NCI-H2227 (cell line): ENCODE measurements around the gene TIMM8B.
"Not testable (repeated sequence)": the region's sequence is repeated elsewhere in the genome, so short reads cannot be mapped to it uniquely, and the experiment has no call there.

Experiments used
- DNase-seq: peaks from one replicate; lab custom pipeline; 2025; ENCODE audit not compliant: unreplicated experiment; lab: John Stamatoyannopoulos, UW

The TIMM8B gene

GRCh38 chr11:112082729-112083128 is 3.8 kb downstream of the TIMM8B start:
- no peak for DNase-seq

DNA sequence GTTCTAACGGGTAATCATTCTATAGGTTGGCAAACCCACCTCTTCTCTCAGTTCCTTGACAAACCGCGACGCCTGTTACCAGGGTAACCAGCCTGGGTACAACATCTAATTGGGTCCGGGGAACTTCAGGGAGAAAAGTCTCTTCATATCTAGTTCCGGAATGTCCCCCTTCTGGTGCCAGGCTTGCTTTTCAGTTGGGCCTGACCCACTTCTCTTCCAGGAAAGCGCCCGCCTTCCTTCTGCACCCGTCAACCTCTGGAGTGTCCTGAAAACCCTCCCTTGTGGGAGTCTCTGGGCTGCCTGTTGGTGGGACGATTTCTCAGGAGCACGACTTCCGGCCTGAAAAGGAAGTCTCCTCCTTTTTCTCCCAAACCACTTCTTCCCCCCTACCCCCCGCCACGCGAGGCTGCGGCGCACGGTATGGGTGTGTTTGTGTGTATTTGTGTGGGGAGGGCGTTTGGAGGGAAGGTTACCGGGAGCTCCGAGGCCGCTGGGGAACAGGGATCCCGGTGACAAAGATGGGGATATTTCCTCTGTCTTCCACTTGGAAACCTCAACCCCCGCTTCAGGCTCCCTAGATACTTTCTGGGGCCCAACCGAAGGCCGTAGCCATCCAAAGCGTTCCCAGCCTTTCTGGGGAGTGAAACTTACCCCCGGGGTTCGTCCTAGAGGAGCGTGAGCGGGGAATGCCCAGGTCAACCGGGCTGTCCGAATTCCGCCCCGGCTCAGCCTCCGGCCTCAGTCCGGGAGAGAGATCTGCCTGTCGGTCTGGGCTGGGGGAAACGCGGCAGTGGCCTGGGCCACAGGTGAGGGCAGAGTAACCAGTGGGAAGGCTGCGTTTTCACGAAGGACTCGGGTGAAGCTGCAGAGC is 12.4 kb downstream of the TIMM8B start, which contains the start of the genes NKAPD1 and PIH1D2:
NKAPD1 (plus strand) TSS at position 359 of the 871 bp plus-strand sequence. CDS start 1,276 bp downstream, outside the sequence.
PIH1D2 (minus strand) TSS at position 77 of the 871 bp plus-strand sequence. CDS start 843 bp downstream, outside the sequence.
- peak; percentile 86 for DNase-seq

DNA sequence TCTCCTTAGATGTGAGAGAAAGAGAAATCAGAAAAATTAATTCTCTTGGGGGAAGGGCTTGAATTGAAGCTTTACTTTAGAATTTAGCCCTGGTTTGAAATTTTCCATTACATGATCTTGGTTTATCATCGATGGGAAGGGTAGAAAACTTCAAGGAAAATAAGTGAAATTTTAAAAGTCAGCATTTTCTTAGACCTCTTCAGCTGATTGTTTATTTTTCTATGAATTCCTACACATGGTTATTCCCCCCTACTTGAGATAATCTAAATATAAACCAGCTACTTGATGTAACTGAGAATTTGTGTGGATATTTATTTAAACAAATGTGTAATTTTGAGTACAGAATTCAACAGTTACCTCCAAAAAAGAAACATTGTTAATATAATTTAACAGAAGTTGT is 23.6 kb downstream of the TIMM8B start:
- DNase-seq: no peak

DNA sequence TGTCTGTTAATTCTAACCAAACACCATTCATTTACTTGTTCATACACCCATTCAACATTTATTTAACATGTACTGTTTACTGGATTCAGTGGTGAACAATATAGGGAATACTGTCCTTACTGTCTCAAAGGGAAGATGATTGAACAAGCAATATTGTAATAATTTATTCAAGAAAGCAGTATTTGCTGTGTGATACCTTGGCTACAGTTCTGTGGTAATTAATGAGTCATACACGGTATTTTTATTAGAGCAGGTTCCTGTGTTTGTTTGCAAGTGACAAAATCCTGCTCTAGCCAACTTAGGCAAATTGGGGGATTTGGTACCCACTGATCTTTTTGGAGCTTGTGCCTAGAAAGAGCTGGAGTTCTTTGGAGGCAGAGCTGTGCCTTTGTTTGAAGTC is 28.5 kb downstream of the TIMM8B start:
- DNase-seq: no peak

DNA sequence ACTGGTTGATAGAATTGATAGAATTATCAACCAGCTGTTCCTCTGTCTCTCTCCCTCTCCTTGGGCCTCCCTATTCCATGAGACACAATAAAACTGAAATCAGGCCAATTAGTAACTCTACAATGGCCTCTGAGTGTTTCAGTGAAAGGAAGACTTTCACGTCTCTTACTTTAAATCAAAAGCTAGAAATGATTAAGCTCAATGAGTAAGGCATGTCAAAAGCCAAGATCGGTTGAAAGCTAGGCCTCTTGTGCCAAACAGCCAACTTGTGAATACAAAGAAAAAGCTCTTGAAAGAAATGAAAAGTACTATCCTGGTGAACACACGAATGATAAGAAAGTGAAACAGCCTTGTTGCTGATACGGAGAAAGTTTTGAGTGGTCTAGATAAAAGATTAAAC is 29.4 kb downstream of the TIMM8B start:
- DNase-seq: no peak

DNA sequence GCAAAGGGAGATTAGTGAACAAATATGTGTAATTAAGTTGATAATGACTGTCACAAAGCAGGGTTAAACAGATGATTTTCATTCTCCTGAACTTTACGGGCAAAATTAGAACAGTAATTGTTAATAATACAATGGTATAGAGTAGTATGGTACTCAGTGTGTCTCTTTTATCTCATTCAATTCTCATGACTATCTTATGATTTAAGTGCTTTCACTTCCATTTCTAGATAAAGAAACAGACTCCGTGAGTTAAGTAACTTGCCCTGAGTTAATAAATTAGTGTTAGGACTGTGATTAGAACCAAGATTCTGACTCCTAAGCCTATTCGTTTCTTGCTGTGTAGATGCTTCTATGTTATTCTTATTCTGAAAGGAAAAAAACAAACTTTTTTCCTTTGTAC is 34.8 kb downstream of the TIMM8B start:
- no peak for DNase-seq

DNA sequence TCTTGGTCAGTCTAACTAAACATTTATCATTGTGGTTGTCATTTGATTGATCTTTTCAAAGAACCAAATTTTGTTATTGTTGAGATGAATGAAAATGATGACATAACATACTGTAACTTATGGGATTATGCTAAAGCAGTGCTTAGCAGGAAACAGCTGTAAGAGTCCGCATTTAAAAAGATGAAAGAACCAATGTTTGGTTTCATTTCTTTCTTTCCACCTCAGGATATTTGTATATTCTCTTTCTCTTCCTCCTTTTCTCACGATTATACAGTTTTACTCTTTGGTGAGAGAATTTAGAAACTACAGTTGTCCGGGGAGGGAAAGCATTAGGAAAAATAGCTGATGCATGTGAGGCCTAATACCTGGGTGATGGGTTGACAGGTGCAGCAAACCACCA is 35.8 kb downstream of the TIMM8B start:
- no peak for DNase-seq

DNA sequence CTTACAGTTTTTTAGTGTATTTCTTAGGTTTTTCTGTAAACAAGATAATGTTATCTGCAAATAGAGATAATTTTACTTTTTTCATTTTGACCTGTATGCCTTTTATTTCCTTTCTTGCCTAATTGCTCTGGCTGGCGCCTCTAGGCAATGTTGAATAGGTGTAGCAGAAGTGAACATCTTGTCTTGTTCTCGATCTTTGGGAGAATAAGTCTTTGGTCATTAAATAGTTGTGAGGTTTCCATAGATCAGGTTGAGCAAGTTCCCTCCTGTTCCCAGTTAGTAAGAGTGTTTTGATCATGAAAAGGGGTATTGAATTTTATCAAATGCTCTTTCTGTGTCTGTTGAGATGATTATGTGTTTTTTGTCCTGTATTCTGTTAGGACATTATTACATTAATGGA is 36.8 kb downstream of the TIMM8B start:
- no peak for DNase-seq

GRCh38 chr11:112048256-112048655 is 38.3 kb downstream of the TIMM8B start:
- DNase-seq: not testable (repeated sequence)

DNA sequence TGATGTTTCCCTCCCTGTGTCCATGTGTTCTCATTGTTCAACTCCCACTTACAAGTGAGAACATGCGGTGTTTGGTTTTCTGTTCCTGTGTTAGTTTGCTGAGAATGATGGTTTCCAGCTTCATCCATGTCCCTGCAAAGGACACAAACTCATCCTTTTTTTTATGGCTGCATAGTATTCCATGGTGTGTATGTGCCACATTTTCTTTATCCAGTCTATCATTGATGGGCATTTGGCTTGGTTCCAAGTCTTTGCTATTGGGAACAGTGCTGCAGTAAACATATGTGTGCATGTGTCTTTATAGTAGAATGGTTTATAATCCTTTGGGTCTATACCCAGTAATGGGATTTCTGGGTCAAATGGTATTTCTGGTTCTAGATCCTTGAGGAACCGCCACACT is 39.9 kb downstream of the TIMM8B start:
- DNase-seq: not testable (repeated sequence)

DNA sequence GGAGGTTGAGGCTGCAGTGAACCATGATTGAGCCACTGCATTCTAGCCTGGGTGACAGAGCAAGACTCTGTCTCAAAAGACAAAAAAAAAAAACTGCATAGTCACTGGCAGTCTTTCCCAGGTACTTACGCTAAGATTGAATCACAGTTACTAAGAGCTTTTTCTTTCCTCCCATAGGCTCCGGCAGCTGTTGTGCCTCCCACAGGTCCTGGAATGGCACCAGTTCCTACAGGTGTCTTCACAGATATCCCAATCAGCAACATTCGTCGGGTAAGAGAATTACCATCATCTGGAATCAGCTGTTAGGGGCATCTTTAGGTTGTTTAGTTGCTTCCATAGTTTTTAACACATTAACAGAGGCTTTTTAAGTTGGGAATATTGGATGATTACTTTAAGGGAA is 41.6 kb downstream of the TIMM8B start:
- no peak for DNase-seq

DNA sequence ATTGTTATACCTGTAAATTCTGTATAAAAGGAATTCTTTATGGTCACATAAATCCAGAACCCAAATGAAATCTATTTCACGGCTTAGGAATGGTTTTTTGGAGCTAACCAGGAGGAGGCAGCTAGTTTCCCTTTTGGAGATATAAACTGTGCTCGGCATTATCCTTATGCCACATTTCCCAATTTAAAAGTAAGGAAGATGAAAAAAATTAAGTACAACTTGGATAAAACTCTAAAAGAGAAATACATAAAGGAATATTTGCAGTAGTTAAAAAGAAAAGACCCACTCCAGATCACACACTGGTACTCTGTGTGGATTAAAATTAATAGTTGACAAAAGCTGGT is 43.6 kb downstream of the TIMM8B start:
- no peak for DNase-seq

GRCh38 chr11:112042161-112042960 is 44.2 kb downstream of the TIMM8B start:
- no peak for DNase-seq

DNA sequence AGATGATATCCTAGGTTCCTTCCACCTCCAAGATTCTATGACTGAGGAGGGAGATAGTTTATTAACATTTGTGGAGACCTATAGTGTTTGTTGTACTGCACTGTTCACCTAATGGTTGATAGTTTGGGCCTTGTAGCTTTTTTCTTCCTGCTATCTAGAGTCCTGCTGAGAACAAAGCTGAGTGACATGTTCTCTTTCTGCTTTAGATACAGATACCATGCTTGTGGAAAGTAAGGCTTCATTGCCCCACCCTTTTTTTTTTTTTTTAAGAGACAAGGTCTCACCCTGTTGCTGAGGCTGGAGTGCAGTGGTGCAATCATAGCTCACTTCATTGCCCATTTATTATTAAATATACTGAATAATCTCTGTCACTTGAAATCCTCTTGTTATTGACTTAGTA is 49.0 kb downstream of the TIMM8B start:
- no peak for DNase-seq
